Prostate gland (tissue), 2 donors: ENCODE measurements around the gene NT5DC4. TPM values are rescaled to one million over a fixed set of nuclear protein-coding genes. Genes with fewer than 3 reads are reported as not detected.

Source experiments
- DNase-seq: peaks from one replicate; pipeline ENCODE4 v3.0.0-alpha.2; 2019; ENCODE audit warnings: low spot score
- H3K27ac ChIP-seq, 2 donors: fragments of 200-600 bp; sonication (generic); 2 replicates each; pipeline ENCODE4 v1.5.1; 2017 to 2019
- H3K27me3 ChIP-seq: fragments of 200-600 bp; sonication (generic); replicated peaks from 2 replicates; pipeline ENCODE4 v1.5.1; 2019; ENCODE audit not compliant: insufficient read depth
- H3K36me3 ChIP-seq, 2 donors: fragments of 200-600 bp; sonication (generic); 1 replicate in 1 of 2; 2 replicates in 1 of 2; pipeline versions ENCODE4 v1.5.1 to v1.8.1; 2017 to 2019
- H3K4me1 ChIP-seq: fragments of 200-600 bp; sonication (generic); replicated peaks from 2 replicates; pipeline ENCODE4 v1.5.1; 2019
- H3K4me3 ChIP-seq, 2 donors: fragments of 200-600 bp; sonication (generic); 2 replicates each; pipeline ENCODE4 v1.5.1; 2017 to 2019
- H3K9me3 ChIP-seq: fragments of 200-600 bp; sonication (generic); 2 replicates; pipeline ENCODE4 v1.5.1; 2017
- POLR2A ChIP-seq: fragments of 450-650 bp; IDR thresholded peaks from one replicate; pipeline ENCODE4 v1.6.1; 2016; ENCODE audit warnings: antibody characterized with exemption, mild to moderate bottlenecking
- POLR2AphosphoS5 ChIP-seq: sonication (generic); formaldehyde crosslinking; IDR thresholded peaks from one replicate; pipeline ENCODE4 v1.6.1; 2017; ENCODE audit warnings: antibody characterized with exemption
- WGBS: methylation state at CpG from one replicate; pipeline ENCODE4 v1.1.5; 2018; 5-methylcytosine and 5-hydroxymethylcytosine counted together
- intact Hi-C: fragments of 100-400 bp; cut with DNase I; formaldehyde crosslinking; loops from one replicate; pipeline ENCODE4 v1.14.2; 2022
- total RNA-seq, 2 donors: library from RNA; depleted of rRNA; stranded (reverse); fragments of >200 nt; gene quantifications; one replicate each; pipeline ENCODE4 v1.1.0, GENCODE V29; 2016
- TF ChIP-seq, protein P1 (sequence below), 4 experiments: fragments of 200-600 bp in 2 of 4; fragments of 450-650 bp in 2 of 4; sonication (generic) in 2 of 4; IDR thresholded peaks; 1 replicate in 3 of 4; 2 replicates in 1 of 4; pipeline ENCODE4 v1.5.1; 2016 to 2019; ENCODE audit warnings: antibody characterized with exemption in 4 of 4, mild to moderate bottlenecking in 2 of 4, moderate library complexity in 2 of 4

Gene NT5DC4
- total RNA-seq, 2 donors from 2014 or later: 0.23 TPM; not detected in 1

DNA sequence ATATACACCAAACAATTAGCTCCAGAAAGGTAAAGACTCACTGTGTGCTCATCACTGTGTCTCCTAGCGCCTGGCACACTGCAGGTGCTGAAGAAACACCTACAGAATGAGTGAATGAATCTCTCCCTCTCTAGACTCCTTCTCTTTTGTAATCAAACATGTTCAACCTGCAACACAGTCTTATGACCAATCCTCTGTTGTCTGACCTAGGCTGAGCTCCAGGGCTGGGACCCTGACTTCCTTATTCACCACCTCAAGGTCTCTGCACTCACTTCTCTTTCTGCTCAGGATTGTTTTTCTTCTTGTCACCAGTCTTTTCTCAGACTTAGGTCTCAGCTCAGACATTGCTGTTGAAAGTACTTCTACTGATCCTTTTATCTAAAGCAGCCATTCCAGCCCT is 33.7 kb downstream of the NT5DC4 start:
- intact Hi-C loops: loop anchor here (10.0 kb wide), 1 partner anchor 200 kb away; no protein-coding TSS in a partner anchor
- no peaks in the 10 kb centered on the region for H3K36me3 ChIP-seq
- H3K27ac ChIP-seq: no peak overlapping the region
- WGBS: 93% methylated on average over 1 of the region's 1 CpG
- H3K4me1 ChIP-seq: no peaks in the 10 kb centered on the region
- H3K4me3 ChIP-seq: no peak overlapping the region
- no peak for DNase-seq
- H3K9me3 ChIP-seq: no peaks in the 10 kb centered on the region
- no peaks in the 10 kb centered on the region for H3K27me3 ChIP-seq
- TF ChIP-seq, protein P1, sequence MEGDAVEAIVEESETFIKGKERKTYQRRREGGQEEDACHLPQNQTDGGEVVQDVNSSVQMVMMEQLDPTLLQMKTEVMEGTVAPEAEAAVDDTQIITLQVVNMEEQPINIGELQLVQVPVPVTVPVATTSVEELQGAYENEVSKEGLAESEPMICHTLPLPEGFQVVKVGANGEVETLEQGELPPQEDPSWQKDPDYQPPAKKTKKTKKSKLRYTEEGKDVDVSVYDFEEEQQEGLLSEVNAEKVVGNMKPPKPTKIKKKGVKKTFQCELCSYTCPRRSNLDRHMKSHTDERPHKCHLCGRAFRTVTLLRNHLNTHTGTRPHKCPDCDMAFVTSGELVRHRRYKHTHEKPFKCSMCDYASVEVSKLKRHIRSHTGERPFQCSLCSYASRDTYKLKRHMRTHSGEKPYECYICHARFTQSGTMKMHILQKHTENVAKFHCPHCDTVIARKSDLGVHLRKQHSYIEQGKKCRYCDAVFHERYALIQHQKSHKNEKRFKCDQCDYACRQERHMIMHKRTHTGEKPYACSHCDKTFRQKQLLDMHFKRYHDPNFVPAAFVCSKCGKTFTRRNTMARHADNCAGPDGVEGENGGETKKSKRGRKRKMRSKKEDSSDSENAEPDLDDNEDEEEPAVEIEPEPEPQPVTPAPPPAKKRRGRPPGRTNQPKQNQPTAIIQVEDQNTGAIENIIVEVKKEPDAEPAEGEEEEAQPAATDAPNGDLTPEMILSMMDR (IDR thresholded peaks at IDR 0.05): no peak
- TF ChIP-seq POLR2A: no peak
- no peak for TF ChIP-seq POLR2AphosphoS5

DNA sequence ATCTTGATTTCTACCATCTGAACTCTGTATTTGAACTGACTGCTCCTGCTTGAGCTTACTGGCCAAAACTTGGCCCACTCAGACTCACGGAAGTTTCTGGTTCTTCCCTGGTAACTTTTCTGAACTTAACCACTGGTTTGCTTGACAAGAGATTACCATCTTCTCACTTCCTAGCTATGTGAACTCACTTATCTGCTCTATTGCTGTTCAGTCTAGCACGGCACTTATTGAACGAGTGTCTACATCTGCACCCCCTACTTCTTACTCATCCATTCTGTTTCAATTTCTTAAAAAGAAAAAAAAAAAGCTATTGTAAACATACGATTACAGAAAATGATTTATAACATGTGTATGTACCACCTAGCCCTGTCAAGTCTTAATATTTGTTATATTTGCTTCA is 34.6 kb downstream of the NT5DC4 start:
- H3K9me3 ChIP-seq: no peaks in the 10 kb centered on the region
- TF ChIP-seq, protein P1 (IDR thresholded peaks at IDR 0.05): no peak
- TF ChIP-seq POLR2AphosphoS5 (no peak), POLR2A (no peak)
- no peak overlapping the region for H3K27ac ChIP-seq
- no peak for DNase-seq
- H3K36me3 ChIP-seq: no peaks in the 10 kb centered on the region
- no peak overlapping the region for H3K4me3 ChIP-seq
- H3K27me3 ChIP-seq: no peaks in the 10 kb centered on the region
- no peaks in the 10 kb centered on the region for H3K4me1 ChIP-seq
- WGBS: 76% methylated on average over 4 of the region's 4 CpGs
- intact Hi-C loops: loop anchor here (10.0 kb wide), 1 partner anchor 199 kb away; no protein-coding TSS in a partner anchor

DNA sequence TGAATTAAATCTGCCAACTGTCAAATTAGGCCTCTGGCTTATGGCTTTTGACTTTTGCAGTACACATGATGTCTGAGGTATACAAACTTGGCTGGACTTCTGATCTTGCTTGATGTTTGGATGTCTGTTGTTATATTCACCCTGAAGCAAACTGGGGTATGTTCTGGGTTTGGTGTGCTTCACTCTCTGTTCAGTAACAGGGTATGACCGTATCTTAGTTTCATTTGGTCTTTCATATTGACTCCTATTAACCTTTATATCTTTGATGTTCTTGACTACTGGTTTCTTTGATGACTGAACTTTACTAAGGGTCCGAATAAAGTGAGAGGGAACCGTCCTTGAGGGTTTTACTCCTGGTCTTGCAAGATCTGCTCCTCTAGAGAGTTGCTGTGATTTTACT is 35.4 kb downstream of the NT5DC4 start:
- TF ChIP-seq POLR2AphosphoS5 (no peak), POLR2A (no peak)
- TF ChIP-seq, protein P1 (IDR thresholded peaks at IDR 0.05): no peak
- 74% methylated on average over 3 of the region's 3 CpGs for WGBS
- Histone ChIP-seq H3K4me3 (no peak overlapping the region), H3K27ac (no peak overlapping the region), H3K36me3 (no peaks in the 10 kb centered on the region), H3K9me3 (no peaks in the 10 kb centered on the region), H3K4me1 (no peaks in the 10 kb centered on the region), H3K27me3 (no peaks in the 10 kb centered on the region)
- intact Hi-C loops: loop anchor here (10.0 kb wide), 1 partner anchor 199 kb away; no protein-coding TSS in a partner anchor
- no peak for DNase-seq

DNA sequence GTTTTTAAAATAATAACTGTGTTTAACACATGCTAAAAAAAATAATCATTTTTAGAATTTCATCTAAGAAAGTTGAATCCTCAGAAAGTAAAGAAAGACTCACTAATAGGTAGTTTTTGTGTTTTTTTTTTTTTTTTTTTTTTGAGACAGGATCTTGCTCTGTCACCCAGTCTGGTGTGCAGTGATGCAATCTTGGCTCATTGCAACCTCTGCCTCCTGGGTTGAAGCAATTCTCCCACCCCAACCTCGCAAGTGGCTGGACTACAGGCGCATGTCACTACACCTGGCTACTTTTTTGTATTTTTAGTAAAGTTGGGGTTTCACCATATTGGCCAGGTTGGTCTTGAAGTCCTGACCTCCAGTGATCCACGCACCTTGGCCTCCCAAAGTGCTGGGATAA is 36.4 kb downstream of the NT5DC4 start:
- H3K9me3 ChIP-seq: no peaks in the 10 kb centered on the region
- intact Hi-C loops: loop anchor here (10.0 kb wide), 1 partner anchor 198 kb away; no protein-coding TSS in a partner anchor
- H3K27me3 ChIP-seq: no peaks in the 10 kb centered on the region
- H3K4me3 ChIP-seq: no peak overlapping the region
- H3K4me1 ChIP-seq: no peaks in the 10 kb centered on the region
- TF ChIP-seq POLR2A (no peak), POLR2AphosphoS5 (no peak)
- TF ChIP-seq, protein P1 (IDR thresholded peaks at IDR 0.05): no peak
- no peak for DNase-seq
- H3K36me3 ChIP-seq: no peaks in the 10 kb centered on the region
- WGBS: 96% methylated on average over 3 of the region's 3 CpGs
- H3K27ac ChIP-seq: no peak overlapping the region

DNA sequence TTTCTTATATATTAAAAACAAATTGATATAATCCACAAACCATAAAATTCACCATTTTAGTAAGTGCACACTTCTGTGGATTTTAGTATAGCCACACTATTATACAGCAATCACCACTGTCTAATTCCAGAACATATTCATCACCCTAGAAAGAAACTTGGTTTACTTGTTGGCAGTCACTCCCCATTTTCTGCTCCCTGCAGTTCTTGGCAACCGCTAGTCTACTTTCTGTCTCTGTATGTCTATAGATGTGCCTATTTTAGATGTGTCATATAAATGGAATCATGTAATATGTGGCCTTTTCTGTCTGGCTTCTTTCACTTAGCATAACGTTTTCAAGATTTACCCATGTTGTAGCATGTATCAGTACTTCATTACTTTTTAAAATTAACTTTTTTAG is 37.9 kb downstream of the NT5DC4 start:
- DNase-seq: no peak
- no peaks in the 10 kb centered on the region for H3K9me3 ChIP-seq
- H3K4me1 ChIP-seq: no peaks in the 10 kb centered on the region
- no peaks in the 10 kb centered on the region for H3K27me3 ChIP-seq
- H3K27ac ChIP-seq: no peak overlapping the region
- 62% methylated on average over 2 of the region's 2 CpGs for WGBS
- intact Hi-C loops: loop anchor here (10.0 kb wide), 1 partner anchor 196 kb away; no protein-coding TSS in a partner anchor
- no peaks in the 10 kb centered on the region for H3K36me3 ChIP-seq
- no peak overlapping the region for H3K4me3 ChIP-seq
- no peak for TF ChIP-seq POLR2AphosphoS5
- TF ChIP-seq, protein P1 (IDR thresholded peaks at IDR 0.05): no peak
- TF ChIP-seq POLR2A: no peak
